Measurements from ENCODE around the gene ZNF362.

DNA sequence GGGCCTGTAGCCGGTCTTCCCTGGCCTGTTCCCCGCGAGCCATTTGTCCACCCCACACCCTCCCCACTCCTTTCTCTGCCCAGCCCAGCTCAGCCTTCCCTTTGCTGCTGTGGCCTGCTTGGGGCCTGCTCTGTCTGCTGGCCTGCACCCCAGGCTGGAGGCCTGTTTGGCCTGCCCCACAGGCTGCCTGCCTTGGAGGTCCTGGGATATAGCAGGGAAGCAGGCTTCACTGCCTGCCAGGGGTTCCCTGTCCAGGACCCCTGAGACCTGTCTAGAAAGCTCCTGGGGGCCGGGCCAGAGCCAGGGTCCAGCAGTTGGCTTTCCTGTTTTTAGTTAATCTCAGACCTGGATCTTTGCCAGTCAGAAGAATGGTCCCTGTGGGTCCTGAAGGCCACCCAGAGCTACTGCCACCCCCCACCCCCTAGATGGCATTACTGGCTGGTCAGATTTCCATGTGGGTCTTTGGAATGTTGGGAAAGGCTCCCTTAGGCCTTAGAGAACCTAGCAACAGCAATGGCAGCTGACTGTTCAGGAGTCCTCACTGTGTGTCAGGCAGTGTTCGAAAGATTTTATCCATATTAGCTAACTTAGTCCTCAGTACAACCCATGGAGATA is 7.7 kb downstream of the ZNF362 start:
- no peak for TF ChIP-seq POLR2AphosphoS5 (IDR thresholded peaks at IDR 0.05; ENCODE audit: low read depth)
- TF ChIP-seq, protein P1, sequence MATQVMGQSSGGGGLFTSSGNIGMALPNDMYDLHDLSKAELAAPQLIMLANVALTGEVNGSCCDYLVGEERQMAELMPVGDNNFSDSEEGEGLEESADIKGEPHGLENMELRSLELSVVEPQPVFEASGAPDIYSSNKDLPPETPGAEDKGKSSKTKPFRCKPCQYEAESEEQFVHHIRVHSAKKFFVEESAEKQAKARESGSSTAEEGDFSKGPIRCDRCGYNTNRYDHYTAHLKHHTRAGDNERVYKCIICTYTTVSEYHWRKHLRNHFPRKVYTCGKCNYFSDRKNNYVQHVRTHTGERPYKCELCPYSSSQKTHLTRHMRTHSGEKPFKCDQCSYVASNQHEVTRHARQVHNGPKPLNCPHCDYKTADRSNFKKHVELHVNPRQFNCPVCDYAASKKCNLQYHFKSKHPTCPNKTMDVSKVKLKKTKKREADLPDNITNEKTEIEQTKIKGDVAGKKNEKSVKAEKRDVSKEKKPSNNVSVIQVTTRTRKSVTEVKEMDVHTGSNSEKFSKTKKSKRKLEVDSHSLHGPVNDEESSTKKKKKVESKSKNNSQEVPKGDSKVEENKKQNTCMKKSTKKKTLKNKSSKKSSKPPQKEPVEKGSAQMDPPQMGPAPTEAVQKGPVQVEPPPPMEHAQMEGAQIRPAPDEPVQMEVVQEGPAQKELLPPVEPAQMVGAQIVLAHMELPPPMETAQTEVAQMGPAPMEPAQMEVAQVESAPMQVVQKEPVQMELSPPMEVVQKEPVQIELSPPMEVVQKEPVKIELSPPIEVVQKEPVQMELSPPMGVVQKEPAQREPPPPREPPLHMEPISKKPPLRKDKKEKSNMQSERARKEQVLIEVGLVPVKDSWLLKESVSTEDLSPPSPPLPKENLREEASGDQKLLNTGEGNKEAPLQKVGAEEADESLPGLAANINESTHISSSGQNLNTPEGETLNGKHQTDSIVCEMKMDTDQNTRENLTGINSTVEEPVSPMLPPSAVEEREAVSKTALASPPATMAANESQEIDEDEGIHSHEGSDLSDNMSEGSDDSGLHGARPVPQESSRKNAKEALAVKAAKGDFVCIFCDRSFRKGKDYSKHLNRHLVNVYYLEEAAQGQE (IDR thresholded peaks at IDR 0.05; ENCODE audit: insufficient replicate concordance, low read depth), result no peak
- TF ChIP-seq CTCF (IDR thresholded peaks at IDR 0.05; ENCODE audit: insufficient read depth, low read length), result no peak
- TF ChIP-seq GABPA (IDR thresholded peaks at IDR 0.05; ENCODE audit: low read depth), result no peak

Data from HL-60 (cell line).